Smooth muscle cell of the umbilical artery (primary cell): ENCODE data around the gene MRPL1. TPM values are rescaled to one million over a fixed set of nuclear protein-coding genes. Genes with fewer than 3 reads are reported as not detected.

Source experiments
- total RNA-seq: library from RNA; depleted of rRNA; stranded (reverse); fragments of >200 nt; gene quantifications from 2 replicates; pipeline ENCODE4 v1.2.3, GENCODE V29; 2014

MRPL1 gene
- total RNA-seq: 24.3 and 24.8 TPM in 2 replicates

DNA sequence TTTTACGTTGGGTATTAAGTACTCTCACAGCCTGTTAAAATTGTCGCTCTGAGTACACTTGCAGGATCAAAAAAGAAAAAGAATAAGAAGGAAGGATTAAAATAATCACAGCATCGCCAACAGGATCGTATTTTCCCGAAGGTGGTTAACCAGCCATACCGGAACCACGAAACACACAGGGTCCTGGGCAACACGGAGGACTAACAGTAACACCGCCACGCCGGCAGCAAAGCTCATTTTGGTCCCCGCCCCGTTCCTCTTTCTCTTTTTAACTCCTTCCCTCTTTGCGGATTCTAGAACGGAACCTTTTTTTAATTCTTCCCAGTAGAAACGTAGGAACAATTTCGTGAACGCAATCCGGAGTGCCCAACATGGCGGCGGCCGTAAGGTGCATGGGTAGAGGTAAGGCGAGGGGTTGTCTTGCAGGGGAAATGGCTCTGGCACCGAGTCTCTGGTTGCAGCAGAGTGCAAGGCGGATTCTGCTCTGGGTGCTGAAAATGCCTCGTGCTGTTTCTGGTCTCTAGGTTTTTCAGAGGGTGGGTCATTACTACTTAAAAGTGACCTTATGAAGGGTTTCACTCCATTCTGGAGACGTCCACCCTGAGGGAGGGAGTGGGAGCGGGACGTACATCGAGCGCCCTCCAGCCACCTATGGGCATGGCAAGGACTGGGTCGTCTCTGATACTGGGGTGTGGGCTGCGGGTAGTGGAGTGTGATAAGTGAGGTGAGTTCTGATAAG, at the start of gene MRPL1:
Gene MRPL1, plus strand, starts transcription at position 353 of the 739 bp plus-strand sequence. Its CDS starts 19 bp downstream, at position 372.

DNA sequence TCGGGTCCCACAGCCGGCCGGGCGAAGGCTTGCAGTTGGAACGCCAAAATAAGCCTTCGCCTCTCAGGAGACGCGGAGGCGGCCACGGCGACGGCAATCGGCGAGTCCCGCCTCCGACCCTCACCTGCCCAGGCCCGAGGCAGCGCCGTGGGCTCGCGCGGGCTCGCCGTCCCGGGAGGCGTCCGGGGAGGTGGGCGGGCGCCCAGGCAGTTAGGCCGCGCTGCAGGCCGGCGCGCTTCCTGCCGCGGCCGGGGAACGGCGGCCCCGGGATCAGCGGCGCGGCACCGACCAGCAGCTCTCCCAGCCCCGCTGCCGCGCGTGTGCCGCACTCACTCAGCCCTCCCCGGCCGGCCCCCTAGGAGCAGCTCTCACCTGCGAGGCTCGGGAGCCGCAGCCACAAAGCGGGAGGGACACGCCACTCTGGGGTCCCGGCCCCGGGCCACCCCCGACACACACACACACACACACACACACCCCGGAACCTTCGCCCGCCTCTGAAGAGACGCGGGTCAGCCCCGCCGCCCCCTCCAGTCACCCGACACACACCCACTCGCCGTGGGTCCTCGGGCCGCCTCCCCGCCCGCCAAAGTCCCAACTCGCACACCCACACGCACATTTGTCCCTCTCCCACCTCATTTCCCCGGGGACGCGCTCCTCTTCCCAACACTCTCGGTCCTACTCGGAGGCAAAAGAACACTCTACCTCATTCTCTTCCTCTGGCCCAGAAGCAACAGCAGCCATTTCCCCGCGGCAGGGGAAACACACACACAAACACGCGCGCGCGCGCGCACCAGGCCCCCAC, 43.8 kb upstream of the MRPL1 start, which contains the start of gene CNOT6L:
Gene CNOT6L, minus strand, starts transcription at position 767 of the 802 bp plus-strand sequence. Its CDS starts 60 bp downstream, at position 707.

Other genes with a start within 250 kb of the MRPL1 start
- 10.4 and 21.5 TPM in 2 replicates for gene CNOT6L, start 43.5 kb upstream of the MRPL1 start, total RNA-seq
- 3.9 and 5.3 TPM in 2 replicates for gene FRAS1, start 194.5 kb downstream of the MRPL1 start, total RNA-seq